Glomerular visceral epithelial cell (primary cell): ENCODE data around the gene TFAP2A.

Experiments used
- DNase-seq: peaks from one replicate; pipeline ENCODE4 v3.0.0-alpha.2; 2016; ENCODE audit errors: extremely low spot score

The TFAP2A gene

DNA sequence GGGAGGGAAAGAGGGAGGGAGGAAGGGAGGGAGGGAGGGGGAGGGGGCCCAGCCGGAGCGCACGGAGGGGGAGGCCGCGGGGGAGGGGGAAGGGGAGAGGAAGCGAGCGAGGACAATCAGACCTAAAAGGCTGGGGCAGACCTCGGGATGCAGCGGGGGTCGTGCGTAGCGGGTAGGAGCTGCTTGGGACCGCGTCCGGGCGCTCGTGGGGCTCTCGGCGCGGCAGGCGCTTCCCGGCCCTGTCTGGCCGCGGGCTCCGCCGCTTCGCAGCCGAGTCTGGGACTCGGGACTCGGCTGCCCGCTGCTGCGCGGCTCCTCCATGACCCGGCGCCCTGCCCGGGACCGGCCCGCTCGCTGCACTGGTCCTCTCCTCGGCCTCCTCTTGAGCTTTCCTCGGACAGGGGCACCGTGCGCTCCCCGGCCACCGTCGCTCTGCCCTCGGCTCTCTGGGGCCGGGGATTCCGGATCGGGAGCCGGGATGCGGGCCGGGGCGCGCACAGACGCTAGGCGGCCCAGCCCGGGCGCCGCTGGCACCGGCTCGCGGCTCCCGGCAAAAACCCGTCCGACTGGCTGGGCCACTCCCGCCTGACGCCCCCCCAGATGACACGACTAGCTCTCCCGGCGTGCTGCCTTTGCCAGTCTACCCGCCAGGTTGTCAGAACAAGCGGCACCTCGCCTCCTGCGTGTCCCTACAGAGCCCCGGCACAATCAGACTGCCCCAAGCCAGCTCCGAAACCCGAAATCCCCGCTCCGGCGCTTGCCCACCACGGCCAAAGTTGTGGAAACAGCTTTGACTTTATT, 2.2 kb downstream of the TFAP2A start:
- peak; percentile 41 for DNase-seq

DNA sequence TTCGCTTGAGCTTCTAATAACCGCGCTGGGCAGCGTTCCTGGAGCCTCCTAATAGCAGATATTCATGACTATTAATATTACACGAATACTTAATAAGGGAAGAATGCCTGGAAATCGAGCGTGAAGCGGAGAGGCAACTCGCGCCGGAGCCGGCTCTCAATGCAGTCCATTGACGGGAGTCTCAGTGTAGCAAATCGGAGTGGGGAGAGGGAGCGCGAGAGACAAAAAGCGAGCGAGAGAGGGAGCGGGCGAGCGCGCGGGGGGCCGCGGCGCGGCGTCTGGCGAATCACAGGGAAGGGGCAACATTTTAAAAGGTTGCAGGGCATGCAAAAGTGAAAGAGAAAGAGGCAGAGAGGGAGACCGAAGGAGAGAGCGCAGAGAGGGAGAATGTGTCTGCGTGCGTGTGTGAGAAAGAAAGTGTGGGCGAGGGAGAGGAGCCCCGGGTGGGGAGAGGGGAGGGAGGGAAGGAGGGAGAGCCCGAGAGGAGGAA, 2.9 kb downstream of the TFAP2A start:
- peak; percentile 90 for DNase-seq

DNA sequence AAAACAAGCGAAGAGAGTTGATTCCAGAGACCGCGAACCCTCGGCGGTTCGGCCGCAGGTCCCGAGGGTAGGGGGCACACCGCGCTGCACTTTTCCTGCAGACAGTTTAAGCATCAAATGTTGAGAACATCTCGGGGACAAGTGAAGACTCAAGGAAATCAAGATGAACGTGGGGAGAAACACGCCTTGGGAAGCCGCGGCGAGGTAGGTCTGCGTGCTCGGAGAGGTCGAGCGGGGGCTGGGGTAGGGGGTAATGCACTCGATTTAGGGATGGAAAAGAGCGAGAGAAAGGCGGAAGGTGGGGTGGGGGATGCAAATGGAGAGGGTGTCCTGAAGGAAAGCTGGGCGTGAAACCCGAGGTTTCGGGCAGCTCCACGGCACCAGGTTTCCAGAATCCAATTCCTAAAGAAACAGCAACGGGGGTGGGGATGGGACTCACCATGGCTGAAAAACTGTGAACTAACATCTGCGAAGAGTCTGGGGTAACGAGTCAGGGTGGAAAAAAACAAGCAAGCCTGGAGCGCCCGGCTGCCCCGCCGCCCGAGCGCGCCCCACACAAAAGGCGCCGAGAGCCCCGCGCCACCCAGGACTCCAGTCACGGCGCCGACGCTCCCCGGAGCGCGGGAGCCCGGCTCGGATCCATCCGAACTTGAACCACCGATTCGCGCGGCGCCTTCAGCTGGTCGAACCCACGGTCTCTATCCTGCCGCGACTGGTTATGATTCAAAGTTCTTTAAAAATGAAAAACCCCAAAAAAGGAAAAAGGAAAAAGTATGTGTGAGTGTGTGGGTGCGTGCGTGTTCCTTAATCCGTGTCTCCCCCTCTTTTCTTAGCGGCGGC, 3.5 kb downstream of the TFAP2A start:
- DNase-seq = peak; percentile 33

DNA sequence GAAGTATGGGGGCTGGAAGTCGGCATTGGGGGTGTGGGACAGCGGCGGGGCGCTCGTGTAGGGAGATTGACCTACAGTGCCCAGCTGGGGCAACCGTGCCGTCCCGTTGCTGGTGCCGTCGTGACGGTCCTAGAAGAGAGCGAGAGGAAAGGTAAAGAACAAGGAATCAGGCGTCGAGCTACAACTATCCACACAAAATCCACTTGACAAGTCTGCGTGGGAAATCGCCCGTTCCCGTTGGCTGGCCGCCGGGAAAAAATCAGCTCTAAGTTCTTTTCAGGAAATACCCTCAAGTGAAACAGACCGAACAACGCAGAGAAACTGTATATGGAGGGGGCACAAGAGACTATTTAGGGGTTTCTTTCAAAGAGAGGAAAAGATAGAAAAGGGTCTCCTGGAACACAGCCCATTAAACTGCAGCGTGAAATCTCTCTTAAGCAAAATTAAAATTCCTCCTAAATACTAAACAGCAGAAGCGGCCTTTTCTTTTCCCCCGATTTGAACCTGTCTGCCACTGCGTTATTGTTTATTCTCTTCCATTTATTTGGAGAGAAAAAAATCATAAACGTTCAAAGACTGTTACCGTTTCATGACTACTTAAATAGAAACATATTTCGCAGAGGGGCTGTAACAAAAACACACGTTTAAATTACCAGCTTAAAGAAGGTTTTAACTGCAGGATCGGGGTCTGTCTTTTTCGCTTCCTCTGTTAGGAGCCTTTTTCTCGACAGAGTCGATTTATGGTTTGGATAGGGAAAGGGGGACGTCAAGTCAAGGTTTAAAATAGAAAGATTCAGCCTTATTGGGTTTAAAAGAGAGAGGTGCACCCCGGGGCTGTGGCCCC, 4.4 kb downstream of the TFAP2A start:
- peak; percentile 29 for DNase-seq

DNA sequence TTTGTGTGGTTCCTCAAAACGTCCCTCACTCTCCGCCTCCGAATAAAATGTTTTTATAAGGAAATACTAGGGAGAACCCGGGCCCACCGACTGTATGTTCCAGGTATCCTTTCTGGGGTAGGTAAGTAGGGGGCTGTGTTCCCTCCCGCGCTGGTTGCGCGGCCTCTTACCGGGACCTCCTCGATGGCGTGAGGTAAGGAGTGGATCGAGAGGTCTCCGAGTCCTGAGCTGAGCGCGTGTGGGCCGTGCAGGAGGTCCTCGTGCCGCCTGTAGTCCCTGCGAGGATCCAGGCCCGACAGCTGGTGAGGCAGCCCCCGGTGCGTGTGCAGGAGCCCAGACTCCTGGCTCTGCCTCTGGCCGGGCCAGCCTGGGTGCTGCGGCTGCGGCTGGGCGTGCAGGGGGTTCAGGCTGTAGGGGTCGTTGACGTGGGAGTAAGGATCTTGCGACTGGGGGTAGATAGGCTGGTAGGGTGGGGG, 5.1 kb downstream of the TFAP2A start:
- no peak for DNase-seq

DNA sequence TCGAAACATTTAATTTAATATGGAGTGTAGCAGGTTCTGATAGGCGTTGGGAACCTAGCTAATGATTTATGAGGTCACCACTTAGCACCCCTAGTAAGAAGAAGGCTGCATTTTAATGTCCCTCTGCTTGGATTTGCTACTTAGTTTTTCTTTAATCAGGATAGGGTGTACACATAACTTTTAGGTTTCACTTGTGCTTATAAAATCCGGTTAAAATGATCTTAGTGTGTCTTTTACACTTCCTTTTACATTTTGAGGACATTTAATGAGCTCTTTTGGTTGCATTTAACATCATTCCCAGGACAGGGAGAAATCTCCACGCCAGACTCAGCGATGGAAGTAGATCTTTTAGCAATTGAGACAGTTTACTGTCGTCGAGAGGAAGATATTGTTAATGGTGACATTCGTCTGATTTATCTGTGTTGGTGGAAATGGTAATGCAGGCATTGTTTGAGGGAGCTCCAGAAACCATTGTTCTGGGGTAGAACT, 5.6 kb downstream of the TFAP2A start:
- DNase-seq = no peak

DNA sequence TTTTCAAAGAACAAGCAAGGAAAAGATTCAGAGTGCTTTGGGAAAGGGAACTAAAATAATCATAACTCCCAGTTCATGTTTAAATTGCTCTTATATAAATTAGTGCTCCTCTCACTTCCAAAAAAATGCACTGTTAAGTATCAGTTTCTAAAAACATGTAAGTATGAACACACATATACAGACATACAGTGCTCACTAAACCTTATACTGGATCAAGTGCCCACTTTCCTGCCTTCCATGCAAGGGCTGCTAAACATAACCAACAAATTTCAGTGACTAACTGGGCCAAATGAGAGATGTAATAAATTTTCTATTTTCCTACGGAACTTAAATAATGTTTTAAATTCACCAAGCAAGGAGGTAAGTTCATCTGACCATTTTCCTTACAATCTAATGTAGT, 6.4 kb downstream of the TFAP2A start:
- no peak for DNase-seq

DNA sequence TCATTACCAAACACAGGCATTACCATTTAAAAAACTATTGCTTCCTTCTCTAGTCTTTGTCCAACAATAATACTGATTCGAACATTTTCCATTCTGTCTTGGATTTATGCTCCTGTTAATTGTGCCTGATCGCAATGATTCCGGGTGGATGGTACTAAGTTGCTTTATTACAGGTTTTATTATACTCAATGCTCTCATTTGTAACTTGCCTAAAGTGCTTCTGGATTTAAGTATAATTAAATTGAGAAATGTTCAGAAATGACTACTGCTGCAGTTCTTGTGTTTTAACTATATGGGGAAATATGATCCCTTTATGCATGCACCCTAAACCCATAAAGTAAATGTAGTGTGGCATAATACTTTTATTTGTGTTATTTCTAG, 7.2 kb downstream of the TFAP2A start:
- DNase-seq = no peak

DNA sequence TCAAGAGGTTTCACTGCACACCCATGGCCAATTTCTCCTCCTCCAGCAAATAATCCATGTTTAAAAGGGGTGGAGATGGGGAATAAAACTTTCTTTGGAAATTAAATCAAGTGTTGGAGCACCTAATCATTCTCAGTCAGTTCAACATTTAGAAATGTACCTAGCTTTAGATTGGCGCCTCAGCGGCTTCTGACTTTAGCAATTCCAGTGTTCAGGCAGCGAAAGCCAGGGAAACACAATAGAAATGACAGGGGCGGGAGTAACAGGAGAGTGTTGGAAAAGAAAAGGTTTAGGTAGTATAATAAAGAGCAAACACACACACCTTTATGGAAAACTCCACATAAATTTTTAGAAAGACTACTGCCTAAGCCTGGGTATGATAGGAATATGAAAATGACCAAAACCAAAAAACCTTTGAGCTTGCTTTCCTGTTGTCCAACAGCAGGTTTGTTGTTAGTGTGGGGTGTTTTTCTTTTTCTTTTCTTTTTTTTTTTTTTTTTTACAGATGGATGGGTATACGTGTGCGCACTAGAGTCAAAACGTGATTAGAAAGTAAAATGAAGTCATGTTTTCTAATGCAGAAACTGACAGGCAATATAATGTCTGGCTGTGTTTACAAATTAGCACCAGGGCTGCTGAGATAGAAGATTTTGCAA, 7.7 kb downstream of the TFAP2A start:
- no peak for DNase-seq

DNA sequence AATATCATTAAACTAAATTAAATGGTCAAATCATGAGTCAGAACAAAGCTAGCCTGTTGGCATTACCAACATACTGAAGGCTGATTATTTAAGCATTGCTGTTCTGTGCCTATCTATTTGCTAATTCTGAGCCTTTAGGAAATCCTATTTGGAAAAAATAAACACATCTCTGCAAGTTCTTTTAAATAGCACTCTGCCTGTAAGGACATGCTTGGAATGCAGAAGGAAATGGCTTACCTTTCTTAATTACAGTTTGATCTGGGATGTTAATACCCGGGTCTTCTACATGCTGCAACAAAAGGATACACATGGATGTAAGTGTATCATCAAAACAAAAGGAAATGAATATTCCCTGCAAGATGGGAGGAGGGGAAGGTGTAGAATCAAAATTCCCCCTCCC, 8.3 kb downstream of the TFAP2A start:
- no peak for DNase-seq

DNA sequence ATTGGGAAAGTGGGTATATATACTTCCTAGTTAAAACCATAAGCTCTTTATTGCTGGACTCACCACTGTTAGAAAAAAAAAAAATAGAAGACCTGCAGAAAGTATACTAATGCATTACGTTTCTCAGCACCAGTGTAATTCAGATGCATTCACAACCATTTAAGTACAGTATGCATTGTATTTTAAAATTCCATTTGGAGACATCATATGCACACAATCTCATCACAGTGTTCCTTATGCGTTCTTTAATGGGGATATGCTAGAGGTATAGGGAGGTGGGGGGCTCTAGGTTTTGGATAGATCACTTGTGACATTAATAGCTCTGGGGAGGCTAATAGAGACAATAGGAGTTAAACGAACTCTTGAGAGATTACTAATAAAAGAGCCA, 9.4 kb downstream of the TFAP2A start:
- no peak for DNase-seq

DNA sequence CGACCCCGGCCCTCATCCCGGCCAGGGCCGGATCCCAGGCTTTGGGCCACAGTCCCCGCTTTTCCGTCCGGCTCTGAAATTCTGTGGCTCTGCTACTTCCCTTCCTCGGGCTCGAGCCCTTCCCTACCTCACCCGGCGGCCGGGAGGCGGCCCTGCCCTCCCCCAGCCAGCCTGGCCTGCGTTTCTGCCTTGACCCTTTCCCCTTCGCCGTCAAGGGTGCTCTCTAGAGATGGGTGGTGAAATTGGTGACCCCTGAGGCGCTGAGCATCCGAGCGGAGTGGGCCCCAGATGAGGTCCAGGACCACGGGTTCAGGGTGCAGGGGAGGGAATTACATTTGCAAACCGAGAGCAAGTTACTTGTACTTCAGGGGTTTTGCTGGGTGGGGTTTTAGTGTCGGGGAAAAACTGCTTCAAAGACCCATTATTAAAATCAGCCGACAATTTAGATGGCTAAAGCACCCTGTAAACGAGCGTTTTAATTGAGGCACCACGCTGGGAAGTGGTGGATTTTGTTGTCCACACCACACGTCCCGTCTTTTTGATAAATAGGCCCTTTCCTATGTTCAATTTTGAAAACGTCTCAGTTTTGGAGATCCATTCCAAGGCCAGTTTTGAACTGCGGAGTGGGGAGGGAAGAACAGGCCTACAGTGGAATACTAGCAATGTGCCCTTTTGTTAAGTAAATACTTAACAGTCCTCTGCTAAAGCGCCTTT, 9.9 kb downstream of the TFAP2A start:
- no peak for DNase-seq

DNA sequence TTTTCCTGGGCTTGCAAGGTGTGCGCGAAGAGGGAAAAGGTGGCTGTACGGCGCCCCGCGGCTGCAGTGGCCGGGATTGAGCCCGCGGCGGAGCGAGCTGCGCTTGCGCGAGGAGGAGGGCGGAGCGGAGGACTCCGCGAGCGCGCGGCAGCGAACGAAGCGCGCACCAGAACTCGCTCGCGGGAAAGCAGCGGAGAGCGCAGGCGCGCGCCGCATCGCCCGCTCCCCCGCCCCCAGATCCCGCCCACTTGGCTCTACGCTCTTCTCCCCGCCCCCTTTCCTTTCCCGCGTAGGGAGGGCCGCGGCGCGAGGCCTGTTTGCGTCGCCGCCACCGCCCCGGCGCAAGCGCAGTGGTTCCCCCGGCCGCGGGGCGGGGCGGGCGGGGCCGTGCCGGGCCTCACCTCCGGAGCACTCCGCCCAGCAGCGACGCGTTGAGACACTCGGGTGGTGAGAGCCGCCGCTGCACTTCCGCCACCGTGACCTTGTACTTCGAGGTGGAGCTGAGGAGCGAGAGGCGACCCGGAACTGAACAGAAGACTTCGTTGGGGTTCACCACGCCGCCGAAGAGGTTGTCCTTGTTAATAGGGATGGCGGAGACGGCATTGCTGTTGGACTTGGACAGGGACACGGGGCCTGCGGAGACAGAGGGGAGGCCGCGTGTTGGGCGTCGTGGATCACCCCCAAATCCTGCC, 10.6 kb downstream of the TFAP2A start:
- peak; percentile 99 for DNase-seq

DNA sequence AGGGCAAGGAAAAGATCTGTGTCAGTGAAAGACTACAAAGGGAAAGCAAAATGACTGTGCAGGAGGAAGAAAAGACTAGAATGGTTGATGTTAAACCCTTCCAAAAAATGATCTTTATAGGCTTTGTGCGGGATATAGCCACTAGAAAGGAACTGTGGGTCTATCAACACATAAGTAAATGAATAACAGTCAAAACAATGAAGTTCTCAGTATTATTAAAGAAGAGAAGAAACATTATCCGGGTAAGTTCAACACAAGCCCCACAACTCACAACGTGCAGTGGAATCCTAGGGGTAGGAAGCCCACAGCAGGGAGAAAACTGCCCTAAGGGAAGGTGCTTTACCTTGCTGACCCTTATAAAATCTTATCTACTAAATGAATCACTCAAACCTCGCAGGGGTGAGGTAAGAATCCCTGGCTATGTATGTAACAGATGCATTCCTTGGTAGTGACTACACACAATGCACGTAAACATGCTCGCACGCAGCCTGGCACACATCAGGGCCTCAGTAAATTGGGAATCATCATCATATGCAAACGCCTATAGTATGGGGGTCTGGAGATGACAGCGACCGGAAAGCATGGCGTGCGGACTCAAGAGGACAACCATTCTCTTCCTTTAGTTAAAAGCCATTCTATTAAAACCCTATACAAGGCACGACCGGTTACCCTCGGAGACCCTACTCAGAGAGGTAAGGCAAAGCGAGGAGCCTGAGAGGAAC, 11.3 kb downstream of the TFAP2A start:
- DNase-seq = peak; percentile 81

DNA sequence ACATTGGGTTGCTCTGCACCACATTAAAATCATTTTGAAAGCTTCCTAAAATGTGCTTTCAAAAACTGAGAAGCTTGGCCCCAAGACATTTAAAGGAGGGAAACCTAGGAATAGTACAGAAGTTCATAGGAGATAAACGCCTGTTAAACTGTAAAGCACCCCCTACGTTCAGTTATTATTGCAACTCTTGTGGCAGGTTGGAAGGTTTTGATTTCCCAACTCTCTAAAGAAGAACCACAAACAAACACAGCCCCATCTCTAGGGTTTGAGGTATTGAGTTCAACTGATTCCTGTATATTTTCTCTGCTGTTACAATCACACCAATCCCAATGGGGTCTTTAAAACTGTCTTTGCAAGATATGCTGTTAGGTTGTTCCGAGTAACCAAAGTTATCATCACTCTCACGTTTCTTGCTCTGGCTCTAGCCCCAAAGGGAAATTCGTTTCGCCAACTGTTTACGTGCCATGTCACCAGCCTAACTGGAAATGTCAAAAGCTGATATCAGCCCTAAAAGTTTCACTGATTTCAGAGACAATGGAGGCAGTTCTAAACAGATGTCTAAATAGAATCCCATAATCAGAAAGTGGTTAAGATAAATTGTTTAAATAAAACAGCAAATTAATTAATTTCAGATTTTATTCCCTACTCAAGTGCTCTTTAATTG, 12.1 kb downstream of the TFAP2A start:
- no peak for DNase-seq

DNA sequence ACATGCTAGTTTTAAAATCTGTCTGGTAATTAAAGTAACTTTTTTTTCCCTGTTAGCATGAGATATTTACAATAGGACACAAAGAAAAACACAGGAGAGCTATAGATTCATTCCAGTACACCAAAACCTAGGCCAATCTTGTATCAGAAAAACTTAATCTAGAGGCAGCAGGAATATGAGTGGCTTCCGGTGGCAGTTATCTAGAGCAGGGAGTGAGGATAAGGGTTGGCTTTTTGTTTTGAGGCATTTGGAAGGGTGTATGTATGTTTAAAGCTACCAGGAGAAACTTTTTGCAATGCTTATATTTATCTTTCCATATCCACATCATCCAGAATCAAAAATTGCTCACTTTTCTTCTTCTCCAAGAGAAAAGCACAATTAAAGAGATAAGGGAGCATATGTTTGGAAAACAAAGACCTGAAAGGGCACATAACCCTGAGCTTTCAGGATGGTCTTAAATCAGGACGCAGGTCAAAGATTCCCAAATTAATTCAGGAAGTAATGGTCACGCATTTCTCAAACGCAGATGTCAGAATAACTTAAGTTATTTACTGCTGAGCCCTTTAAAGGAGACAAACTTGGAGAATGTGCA, 13.1 kb downstream of the TFAP2A start:
- no peak for DNase-seq

DNA sequence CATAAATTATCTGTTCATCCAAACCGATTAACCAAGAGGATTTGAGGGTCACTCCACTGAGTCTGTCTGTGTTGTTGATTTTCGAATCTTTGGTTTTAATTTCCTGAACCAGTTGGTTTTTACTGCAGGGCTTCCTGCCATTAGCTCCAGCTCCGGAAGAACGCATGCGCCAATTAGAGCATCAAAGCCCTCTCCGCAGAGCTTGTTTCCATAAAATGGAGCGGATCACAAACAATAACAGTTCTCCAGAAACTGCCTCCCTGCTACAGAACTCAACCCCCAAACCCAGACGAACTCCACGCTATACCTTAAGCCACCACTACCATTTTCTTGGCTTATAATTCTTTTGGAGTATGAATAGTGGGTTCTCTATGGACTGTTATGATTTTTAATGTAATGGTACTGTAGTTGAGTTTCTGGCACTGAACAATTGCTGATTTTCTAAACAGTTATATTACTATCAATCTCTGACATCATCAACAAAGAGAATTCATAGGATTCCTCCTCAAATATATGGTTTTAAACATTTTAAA, 13.8 kb downstream of the TFAP2A start:
- no peak for DNase-seq

DNA sequence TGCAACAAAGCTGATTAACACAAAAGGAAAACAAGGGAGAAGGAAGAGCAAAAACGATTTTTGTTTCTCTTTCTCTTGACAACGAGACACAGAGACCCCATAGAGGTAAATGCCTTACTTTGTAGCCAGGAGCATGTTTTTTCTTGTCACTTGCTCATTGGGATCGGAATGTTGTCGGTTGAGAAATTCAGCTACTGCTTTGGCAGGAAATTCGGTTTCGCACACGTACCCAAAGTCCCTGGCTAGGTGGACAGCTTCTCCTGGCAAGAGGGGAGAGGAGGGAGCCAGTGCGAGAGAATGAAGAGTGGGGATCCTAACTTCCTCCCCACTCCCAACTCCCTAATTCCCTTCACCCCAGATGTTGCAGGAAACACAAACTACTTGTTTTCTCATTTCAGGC, 14.5 kb downstream of the TFAP2A start:
- no peak for DNase-seq
